H4 (cell line): ENCODE data around the gene HK1. TPM values are rescaled to one million over a fixed set of nuclear protein-coding genes. Genes with fewer than 3 reads are reported as not detected.

Source experiments
- DNase-seq: peaks from one replicate; pipeline ENCODE4 v3.0.0-alpha.2; 2015; ENCODE audit warnings: low spot score
- total RNA-seq: library from RNA; depleted of rRNA; stranded (reverse); fragments of >200 nt; shearing (Covaris generic); gene quantifications from 2 replicates; pipeline ENCODE4 v1.2.3, GENCODE V29; 2014

HK1 gene
- total RNA-seq, 1 experiment from 2014 or later: 32.1 TPM

DNA sequence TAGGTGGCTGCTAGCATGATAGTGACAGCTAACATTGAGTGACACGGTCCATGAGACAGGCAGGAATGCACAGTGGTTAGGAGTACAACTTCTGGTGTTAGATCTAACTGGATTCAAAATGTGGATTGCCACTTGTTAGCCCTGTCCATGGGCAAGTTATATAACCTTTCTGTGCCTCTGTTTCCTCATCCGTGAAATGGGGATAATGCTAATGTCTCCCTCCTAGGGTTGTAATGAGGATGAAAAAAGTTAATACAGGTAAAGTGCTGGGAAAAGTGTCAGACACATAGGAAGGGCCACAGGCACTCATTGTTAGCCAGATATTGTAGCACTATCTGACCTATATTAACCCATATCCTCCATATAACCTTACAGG, 96.6 kb downstream of the HK1 start:
- DNase-seq: no peak

DNA sequence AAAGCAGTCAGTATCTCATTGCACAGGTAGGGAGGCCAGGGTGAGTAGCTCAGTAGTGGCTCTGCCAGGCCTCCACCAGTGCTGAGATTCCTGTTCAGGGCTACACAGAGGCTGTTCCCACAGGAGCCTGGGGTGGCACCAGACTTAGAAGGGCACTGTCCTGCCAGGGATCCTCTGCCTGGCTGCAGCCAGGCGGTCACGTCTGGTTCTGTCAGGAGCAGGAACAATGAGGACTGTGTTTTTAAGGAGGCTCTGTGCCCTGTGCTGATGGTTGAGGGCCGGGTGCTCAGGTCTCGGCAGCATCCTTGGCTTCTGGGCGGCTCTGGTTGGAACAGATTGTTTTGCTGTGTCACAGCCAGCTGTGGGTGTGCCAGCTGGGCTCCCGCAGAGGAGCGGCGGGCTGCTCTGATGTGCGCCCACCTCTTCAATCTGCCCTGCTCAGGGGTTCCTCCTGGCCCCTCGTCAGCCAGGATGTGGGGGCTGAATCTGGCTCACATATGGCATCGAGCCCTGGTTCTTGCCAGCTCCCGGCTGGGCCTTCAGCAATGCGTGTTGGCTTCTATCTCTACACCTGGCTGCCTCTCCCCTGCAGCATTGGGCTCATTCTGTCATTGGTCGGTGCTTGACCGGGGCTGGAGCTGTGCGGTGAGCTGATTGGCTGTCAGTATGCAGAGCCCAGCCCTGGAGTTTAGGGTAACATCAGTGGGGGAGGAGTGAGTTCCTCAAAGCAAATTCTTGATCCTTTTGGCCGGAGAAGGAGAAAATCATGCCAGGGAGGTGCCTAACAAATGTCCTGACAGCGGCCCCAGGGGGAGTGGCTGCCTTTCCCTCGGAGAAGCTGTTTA, 97.2 kb downstream of the HK1 start:
- no peak for DNase-seq

DNA sequence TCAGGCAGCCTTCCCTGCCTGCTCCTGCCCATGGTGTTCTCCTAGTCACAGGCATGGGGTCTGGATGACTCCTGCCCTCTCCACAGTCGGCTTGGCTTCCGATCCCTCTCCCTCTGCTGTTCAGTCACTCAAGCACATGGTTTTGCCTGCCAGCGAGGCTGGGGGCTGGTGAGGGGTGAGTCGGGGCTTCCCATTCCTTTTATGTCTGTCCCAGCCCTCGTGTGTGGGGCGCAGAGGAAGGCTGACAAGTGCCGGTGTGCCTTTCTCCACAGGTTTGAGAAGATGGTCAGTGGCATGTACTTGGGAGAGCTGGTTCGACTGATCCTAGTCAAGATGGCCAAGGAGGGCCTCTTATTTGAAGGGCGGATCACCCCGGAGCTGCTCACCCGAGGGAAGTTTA, 98.4 kb downstream of the HK1 start:
- no peak for DNase-seq

DNA sequence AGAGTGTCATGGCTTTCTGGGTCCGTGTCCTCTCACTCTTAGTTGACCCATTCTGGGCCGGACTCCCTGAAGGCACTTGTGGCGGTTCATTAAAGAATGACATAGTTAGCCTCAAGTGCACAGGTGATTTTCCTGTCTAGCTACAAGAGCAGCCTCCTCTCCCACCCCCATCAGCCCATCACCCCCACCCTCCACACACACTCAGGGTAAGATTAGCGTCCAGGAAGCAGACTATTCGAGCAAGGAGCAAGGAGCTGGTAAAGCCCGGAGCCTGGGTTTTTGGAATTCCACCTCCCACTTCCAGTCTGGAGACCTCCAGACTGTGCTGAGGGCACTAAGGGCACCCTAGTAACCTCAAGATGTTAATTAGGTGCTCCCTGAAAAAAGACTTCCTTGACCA, 98.9 kb downstream of the HK1 start:
- no peak for DNase-seq

DNA sequence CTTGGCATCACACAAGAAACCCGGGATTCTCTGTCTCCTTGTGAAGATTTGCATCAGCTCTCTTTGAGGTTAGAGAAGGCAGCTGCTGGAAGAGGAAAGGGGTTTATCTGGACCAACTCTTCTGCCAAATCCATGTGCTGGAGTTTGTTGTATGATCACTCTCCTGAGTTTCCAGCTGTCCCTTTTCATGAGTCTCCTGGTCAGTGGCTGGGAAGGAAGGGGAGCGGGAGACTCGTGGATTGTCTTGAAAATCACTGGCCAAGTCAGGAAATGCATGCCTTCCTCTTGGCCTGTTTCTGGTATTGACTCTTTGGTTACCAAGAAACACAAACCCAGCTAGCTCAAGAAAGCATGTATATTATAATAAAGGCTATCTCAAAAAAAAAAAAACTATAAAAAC, 99.6 kb downstream of the HK1 start:
- DNase-seq: no peak

DNA sequence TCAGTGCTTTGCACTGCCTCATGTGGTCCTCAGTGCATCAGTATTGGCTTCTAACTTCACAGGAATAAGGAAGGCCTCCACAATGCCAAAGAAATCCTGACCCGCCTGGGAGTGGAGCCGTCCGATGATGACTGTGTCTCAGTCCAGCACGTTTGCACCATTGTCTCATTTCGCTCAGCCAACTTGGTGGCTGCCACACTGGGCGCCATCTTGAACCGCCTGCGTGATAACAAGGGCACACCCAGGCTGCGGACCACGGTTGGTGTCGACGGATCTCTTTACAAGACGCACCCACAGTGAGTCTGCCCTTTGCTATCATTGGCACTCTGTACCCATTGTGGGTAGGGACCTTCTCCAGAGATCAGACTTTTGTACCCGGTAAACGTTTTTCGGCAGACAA, 101.5 kb downstream of the HK1 start:
- no peak for DNase-seq

DNA sequence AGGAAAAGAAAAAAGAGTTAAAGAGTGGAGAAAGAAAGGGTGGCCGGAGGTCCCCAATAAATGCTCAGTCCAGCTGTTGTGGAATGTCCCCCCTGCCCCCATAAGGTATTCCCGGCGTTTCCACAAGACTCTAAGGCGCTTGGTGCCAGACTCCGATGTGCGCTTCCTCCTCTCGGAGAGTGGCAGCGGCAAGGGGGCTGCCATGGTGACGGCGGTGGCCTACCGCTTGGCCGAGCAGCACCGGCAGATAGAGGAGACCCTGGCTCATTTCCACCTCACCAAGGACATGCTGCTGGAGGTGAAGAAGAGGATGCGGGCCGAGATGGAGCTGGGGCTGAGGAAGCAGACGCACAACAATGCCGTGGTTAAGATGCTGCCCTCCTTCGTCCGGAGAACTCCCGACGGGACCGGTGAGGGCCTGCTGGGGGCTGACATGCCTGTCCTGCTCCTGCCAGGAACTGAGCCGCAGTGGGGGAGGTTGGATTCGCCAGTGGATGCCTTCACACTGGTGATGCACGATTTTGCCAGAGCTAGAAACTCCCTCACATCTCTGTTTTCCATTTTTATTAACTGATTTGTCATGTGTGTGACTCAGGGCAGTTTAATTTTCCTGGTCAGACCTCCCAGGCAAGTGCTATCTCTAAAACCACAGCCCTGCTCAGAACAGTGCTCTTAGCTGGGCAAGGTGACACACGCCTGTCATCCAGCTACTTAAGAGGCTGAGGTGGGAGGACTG, 104.3 kb downstream of the HK1 start:
- DNase-seq: peak; percentile 33

DNA sequence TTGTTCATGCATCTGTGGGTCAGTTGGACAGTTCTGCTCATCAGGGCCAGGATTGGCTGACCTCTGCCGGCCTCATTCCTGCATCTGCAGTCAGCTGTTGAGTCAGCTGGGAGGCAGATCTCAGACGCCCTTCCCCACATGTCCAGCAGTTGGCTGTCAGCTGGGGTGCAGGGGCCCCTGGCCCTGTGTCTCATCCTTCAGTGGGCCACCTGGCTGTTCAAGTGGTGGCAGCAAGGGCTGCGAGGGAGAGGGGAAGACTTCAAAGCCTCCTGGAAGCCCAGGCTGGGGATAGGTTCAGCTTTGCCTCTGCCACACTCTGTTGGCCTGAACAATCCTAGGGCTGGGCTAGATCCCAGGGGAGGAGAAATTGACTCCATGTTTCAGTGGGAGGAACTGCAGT, 105.3 kb downstream of the HK1 start:
- DNase-seq: no peak

DNA sequence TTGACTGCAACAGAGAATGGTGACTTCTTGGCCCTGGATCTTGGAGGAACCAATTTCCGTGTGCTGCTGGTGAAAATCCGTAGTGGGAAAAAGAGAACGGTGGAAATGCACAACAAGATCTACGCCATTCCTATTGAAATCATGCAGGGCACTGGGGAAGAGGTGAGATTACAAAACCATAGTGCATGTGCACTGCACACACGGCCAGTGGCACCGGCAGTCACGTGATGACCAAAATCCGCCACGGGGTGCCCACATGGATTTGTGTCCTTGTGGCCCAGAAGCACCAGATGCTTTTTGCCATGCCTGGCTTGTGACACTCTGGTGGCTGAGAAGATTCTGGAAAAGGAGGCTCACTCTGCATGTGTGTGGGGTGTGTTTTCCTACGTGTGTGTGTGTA, 106.0 kb downstream of the HK1 start:
- DNase-seq: no peak

DNA sequence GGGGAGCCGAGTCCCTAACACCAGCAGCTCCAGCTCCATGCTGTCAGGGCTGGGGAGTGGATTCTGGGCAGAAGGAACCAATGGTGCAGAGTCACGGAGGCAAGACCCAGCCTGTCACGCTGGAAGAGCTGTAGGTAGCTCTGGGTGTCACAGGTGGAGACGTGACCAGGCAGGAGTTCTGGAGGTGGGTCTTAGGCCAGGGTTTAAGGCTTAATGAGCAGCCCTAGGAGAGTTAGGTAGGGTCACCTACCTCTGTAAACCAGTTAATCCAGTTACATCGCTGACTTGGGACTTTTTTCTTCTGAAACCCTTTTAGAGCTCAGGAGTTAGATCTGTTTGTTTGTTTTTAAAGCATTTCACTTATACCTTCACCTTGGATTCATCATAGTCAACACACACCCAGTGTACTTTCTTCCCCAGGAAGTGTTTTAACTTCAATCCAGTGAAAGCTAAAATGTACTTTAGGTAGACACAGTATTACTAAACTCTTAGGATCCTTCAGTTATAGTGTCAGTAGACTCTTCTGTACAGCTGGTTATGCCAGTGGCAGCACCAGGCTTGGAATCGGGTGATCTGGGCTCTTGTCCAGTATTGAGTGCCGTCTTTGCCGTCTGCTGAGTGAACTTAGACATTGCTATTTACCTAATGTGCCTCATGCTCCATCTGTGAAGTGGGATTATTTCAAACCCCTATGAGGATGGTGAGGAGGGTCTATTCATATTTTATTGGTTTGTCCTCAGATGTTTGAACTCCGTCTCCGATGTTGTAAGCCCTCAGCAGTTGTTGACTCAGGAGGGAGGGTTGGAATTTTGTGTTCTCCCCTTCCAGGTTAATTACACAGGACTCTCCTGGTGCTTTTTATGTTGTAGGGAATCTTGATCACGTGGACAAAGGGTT, 107.4 kb downstream of the HK1 start:
- DNase-seq: no peak

DNA sequence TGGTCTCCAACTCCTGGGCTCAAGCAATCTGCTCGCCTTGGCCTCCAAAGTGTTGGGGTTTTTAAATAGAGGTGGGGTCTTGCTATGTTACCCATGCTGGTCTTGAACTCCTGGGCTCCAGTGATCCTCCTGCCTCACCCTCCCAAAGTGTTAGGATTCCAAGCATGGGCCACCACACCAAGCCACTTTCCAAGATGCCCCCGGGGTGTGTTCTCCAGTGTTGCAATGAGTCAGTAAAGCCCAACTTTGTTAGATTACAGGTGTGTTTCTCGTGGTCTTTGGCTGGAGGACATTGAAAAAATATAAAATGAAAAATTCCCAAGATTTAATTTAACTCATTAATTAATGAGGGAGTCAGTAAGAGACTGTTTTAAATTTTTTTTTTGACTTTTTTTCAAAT, 109.2 kb downstream of the HK1 start:
- no peak for DNase-seq

DNA sequence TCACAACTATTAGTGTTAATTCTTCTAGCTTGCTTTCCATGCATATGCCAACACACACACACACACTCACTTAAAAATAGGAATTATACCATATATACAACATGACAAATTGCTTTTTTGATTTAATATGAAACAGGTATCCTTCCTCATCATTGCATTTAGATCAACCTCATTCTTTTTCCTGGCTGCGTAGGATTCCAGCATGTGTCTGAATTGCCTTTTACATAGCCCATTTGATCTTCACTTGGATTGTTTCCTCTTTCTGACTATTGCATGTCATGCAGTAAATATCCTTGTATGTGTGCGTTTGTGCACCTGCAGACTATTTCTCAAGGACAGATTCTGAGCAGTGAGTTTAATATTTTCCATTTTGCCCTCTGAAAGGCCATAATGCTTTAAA, 110.2 kb downstream of the HK1 start:
- no peak for DNase-seq

DNA sequence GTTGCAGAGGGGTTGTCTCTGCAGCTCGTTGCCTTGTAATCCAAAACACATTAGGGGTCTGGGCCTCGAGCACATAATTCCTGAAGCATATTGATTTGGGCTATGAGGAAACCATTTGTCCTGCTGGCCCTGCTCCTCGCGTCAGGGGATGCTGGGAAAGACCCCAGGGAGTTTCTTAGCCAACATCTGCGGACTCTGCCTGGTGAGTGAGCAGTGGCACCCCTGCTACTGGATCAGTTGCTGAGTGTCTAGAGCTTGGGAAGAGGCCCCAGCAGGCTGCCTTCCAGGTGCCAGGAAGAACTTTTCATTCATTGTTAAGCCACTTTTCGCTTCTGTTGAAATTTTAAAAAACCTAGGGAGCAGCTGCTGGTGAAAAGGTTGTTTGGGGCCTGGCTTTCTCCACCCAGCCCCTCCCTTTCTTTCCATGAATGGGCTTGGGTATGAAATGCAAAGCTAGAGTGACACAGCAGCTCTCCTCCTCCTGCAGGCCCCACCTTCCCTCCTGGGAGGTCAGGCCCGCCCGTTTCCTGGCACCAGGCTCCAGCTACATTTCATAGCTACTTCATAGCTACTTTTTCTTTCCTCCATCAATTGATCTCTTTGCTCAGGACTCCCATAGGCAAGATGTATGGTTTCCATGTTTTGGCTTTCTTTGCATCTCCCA, 111.7 kb downstream of the HK1 start:
- DNase-seq: peak; percentile 76

DNA sequence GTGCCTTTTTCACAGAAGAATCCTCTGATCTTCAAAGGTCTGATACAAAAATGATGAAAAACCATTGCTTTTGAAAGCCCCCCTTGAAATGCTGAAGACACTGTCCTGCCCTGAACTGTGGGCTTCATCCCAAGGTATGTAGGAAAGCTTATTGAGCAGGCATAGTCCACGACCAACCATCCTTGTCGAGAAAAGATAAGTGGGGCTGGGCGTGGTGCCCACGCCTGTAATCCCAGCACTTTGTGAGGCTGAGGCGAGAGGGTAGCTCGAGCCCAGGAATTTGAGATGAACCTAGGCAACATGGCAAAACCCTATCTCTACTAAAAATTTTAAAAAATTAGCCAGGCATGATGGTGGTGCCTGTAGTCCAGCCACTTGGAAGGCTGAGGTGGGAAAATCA, 112.9 kb downstream of the HK1 start:
- DNase-seq: no peak

DNA sequence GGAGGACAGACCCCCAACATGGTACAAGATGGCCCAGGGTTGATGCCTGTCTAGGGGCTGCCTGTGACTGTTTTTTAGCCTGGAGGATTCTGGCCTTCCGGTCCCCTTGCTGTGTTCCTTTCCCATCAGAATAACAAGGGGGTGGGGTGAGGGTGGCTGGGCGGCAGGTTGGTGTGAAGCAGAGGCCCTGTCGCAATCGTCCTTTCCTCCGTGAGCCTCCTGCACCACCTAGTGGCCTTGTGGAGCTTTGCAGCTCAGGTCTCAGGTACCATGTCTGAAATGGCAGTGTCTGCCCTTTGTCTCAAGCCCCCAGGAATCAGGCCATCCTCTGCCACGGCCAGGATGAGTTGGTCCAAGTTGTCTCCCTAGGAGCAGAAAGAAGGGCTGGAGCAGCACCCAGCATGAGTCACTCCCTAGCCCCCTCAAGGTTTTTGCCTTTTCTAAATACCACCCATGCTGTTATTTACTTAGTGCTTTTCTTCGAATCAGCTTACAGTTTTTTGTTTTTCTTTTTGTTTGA, 114.2 kb downstream of the HK1 start:
- DNase-seq: peak; percentile 85

DNA sequence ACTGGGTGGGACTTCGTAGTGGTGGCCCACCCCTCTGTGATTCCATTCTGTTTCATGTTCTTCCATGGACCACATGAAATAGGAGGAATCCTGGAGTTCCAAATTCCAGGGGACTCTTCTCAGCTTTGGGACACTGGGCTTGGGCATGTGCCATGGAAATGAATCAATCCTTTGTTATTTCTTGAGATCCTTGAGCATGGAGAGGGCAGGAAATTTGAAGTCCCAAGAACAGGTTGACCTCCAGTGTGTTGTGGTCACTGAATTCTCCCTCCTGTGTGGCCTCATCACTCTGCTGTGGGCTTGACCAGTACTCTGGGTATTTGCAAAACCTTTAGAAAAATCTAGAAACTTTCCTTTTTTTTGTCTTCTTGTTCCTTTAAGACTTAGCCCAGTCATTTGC, 115.7 kb downstream of the HK1 start:
- no peak for DNase-seq

DNA sequence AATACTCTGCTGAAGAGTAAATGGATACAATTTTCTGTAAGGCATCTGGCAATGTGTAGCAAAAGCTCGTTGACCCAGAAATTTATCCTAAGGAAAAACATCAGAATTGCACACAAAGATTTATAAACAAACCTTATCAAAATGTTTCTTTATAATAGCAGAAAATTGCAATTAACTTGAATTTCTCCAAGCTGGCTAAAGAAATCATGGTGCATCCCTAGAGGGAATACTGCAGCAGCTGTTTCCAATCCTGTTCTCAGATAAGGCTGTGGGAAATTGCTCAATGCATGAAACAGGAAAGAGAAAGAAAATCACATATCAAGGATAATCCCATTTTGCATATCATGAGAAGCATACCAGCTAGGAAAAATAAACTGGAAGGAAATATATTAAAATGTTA, 119.7 kb downstream of the HK1 start:
- no peak for DNase-seq

DNA sequence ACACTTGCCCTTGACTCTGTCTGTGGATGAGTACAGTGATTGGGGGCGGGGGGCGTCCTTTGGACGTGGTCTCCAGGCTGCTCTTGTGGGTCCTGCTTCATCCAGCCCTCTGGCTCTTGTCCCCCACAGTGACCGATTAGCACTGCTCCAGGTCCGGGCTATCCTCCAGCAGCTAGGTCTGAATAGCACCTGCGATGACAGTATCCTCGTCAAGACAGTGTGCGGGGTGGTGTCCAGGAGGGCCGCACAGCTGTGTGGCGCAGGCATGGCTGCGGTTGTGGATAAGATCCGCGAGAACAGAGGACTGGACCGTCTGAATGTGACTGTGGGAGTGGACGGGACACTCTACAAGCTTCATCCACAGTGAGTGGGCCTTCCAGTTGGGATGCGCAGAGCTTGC, 120.2 kb downstream of the HK1 start:
- no peak for DNase-seq

DNA sequence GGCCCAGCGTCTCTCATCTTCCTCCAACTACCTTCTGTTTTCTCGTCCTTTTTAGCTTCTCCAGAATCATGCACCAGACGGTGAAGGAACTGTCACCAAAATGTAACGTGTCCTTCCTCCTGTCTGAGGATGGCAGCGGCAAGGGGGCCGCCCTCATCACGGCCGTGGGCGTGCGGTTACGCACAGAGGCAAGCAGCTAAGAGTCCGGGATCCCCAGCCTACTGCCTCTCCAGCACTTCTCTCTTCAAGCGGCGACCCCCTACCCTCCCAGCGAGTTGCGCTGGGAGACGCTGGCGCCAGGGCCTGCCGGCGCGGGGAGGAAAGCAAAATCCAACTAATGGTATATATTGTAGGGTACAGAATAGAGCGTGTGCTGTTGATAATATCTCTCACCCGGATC, 122.6 kb downstream of the HK1 start:
- DNase-seq: no peak

DNA sequence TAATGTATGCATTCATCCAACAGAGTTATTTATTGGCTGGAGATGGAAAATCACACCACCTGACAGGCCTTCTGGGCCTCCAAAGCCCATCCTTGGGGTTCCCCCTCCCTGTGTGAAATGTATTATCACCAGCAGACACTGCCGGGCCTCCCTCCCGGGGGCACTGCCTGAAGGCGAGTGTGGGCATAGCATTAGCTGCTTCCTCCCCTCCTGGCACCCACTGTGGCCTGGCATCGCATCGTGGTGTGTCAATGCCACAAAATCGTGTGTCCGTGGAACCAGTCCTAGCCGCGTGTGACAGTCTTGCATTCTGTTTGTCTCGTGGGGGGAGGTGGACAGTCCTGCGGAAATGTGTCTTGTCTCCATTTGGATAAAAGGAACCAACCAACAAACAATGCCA, 123.1 kb downstream of the HK1 start:
- no peak for DNase-seq

DNA sequence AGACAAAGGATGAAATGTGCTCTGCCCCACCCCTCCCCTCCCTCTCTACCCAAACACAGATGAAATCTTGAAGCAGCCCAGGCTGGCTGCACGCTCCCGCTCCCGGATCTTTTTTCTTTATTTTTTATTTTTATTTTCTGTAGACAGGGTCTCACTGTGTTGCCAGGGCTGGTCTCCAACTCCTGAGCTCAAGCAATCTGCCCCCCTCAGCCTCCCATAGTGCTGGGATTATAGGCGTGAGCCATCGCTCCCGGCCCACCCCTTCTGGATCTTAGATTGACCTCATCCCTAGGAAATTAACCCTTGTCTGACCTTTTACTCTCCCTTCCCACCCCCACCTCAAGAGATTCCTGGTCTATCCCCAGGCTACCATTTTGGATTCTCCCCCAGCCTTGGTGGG, 124.1 kb downstream of the HK1 start:
- DNase-seq: no peak

DNA sequence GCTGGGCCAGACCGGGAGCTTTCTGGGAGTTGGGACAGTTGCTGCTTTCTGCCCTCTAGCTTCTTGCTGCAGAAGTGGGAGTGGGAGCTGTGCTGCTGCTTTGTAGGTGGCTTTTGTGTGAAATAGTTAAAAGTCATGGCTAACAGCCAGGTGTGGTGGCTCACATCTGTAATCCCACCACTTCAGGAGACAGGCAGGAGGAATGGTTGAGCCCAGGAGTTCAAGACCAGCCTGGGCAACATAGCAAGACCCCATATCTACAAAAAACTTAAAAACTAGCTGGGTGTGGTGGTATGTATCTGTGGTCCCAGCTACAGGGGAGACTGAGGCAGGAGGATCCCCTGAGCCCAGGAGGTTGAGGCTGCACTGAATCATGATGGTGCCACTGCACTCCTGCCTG, 124.8 kb downstream of the HK1 start:
- DNase-seq: no peak
